Right lobe of liver (tissue), 6 donors: ENCODE results near the gene ZBTB3. TPM values are rescaled to one million over a fixed set of nuclear protein-coding genes. Genes with fewer than 3 reads are reported as not detected.

Experiments
- ATAC-seq, 4 donors: fragments of 200-7000 bp; cut with Tn5 transposase; one replicate each; pipeline ENCODE4 v1.9.1; 2020; ENCODE audit warnings: mild to moderate bottlenecking in 4 of 4, moderate library complexity in 4 of 4
- DNase-seq, 3 donors: peaks; one replicate each; pipeline ENCODE4 v3.0.0-alpha.2; 2020
- H3K27ac ChIP-seq, 3 donors: fragments of 200-600 bp; one replicate each; pipeline ENCODE4 v1.8.0; 2022
- H3K27me3 ChIP-seq, 2 donors: fragments of 200-600 bp; one replicate each; pipeline ENCODE4 v1.8.0; 2022
- H3K36me3 ChIP-seq, 4 donors: fragments of 200-600 bp; sonication (generic) in 1 of 4; one replicate each; pipeline versions ENCODE4 v1.5.1 to v1.8.0; 2017 to 2022; ENCODE audit warnings: control low read depth in 1 of 4
- H3K4me1 ChIP-seq, 4 donors: fragments of 200-600 bp; sonication (generic) in 1 of 4; one replicate each; pipeline versions ENCODE4 v1.5.1 to v1.8.0; 2017 to 2022; ENCODE audit warnings: control low read depth in 1 of 4
- H3K4me3 ChIP-seq, 3 donors: fragments of 200-600 bp; one replicate each; pipeline ENCODE4 v1.8.0; 2022
- H3K9me3 ChIP-seq, 4 donors: fragments of 200-600 bp; sonication (generic) in 1 of 4; one replicate each; pipeline versions ENCODE4 v1.5.1 to v1.8.0; 2017 to 2022; ENCODE audit warnings: control low read depth in 1 of 4
- POLR2A ChIP-seq: fragments of 450-650 bp; IDR thresholded peaks from one replicate; pipeline ENCODE4 v1.6.1; 2017; ENCODE audit warnings: antibody characterized with exemption, mild to moderate bottlenecking
- WGBS: methylation state at CpG from one replicate; pipeline ENCODE4 v1.1.6; 2018; ENCODE audit warnings: low coverage, low lambda C conversion rate; ENCODE audit not compliant: insufficient coverage; ENCODE audit errors: missing lambda C conversion rate; 5-methylcytosine and 5-hydroxymethylcytosine counted together
- intact Hi-C, 2 donors: fragments of 100-400 bp; cut with DNase I; formaldehyde crosslinking; loops; one replicate each; pipeline versions ENCODE4 v1.11.2 to v1.14.1; 2022
- total RNA-seq, 6 experiments: library from RNA; depleted of rRNA in 2 of 6; stranded (reverse); fragments of >200 nt in 2 of 6; fragmentation: NEBNext Ultra II Directional in 3 of 6; extraction: Animal tissue kit (Norgen Biotek cat#: 25700) in 3 of 6; gene quantifications; one replicate each; pipeline versions ENCODE4 v1.1.0 to v1.2.4, GENCODE V29; 2016 to 2023
- TF ChIP-seq, protein P1 (sequence below), 4 donors: fragments of 200-600 bp in 3 of 4; fragments of 450-650 bp in 1 of 4; IDR thresholded peaks; one replicate each; pipeline versions ENCODE4 v1.5.1 to v1.8.0; 2016 to 2022; ENCODE audit warnings: antibody characterized with exemption in 4 of 4, mild to moderate bottlenecking in 2 of 4
- donor health status: DM: no; HTN: yes; CAD: no.
- donor health status: DM: no; HTN: no; CAD: no.
- donor health status: DM: no; HTN: no; CAD: no.
- donor health status: DM: no; HTN: yes; CAD: no.
- donor health status: DM: no; HTN: yes; CAD: no.

The ZBTB3 gene
- total RNA-seq, 6 experiments from 2014 or later: 3.4 to 7.1 (median 4.7) TPM

DNA sequence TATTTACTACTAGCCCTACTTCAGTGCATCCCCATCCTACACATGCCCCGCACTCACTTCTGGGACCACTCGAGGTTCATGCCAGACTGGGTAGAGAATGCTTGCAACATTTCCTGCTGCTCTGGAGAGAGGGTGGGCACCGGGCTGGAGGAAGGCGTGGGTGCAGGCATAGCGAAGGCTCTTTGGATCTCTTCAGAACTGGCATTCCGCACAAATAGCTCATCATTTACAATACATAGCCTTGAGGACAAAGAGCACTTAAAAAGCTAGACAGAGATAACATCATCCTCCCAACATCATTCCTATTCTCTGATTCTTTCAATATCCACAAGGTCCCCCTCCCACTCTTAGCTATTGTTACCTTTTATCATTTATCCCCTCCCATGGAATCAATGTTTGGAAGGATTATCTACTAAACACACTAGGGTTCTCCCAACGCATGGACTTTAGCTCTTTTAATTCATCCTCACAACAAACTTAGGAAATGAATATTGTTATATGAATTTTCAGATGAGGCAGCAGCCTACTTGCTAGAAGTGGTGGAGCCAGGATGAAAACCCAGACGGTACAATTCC, 40.3 kb upstream of the ZBTB3 start:
- DNase-seq: no peak
- H3K9me3 ChIP-seq: no peaks in the 10 kb centered on the region
- H3K4me1 ChIP-seq: peaks cover 0 to 17% (median 7%) of the 10 kb centered on the region in 4 donors
- no peaks in the 10 kb centered on the region for H3K27me3 ChIP-seq
- peaks cover 12 to 77% (median 38%) of the 10 kb centered on the region in 4 donors for H3K36me3 ChIP-seq
- no peak overlapping the region for H3K4me3 ChIP-seq
- no peak overlapping the region for H3K27ac ChIP-seq
- WGBS: 91% methylated on average over 8 of the region's 8 CpGs
- TF ChIP-seq POLR2A: no peak
- TF ChIP-seq, protein P1, sequence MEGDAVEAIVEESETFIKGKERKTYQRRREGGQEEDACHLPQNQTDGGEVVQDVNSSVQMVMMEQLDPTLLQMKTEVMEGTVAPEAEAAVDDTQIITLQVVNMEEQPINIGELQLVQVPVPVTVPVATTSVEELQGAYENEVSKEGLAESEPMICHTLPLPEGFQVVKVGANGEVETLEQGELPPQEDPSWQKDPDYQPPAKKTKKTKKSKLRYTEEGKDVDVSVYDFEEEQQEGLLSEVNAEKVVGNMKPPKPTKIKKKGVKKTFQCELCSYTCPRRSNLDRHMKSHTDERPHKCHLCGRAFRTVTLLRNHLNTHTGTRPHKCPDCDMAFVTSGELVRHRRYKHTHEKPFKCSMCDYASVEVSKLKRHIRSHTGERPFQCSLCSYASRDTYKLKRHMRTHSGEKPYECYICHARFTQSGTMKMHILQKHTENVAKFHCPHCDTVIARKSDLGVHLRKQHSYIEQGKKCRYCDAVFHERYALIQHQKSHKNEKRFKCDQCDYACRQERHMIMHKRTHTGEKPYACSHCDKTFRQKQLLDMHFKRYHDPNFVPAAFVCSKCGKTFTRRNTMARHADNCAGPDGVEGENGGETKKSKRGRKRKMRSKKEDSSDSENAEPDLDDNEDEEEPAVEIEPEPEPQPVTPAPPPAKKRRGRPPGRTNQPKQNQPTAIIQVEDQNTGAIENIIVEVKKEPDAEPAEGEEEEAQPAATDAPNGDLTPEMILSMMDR (IDR thresholded peaks at IDR 0.05): no peak
- no peak for ATAC-seq
- intact Hi-C loops: no loop called here

DNA sequence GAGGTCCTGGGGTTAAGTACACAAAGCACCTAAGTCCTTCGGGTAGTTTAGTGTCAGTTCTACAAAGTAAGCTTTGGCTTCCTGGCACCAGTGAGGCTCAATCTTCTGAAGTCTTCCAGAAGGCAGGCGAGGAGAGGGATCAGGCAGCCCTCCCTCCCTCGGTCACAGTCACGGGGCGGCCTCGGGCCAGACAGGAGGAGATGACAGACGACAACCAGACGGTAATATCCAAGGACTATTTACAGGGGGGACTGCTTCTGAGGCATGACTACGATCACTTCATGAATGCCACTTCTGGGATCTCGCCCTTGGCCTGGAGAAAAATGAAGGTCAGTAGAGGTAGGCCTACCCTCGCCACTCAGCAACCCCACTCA, 38.2 kb upstream of the ZBTB3 start:
- DNase-seq: no peak
- TF ChIP-seq, protein P1 (IDR thresholded peaks at IDR 0.05): no peak
- no peak for TF ChIP-seq POLR2A
- peak overlapping the region in 2 of 3 donors; percentile 73 to 89 for H3K4me3 ChIP-seq
- ATAC-seq: peak in 2 of 4 donors; percentile 0 to 1
- H3K9me3 ChIP-seq: no peaks in the 10 kb centered on the region
- peaks cover 0 to 26% (median 7%) of the 10 kb centered on the region in 4 donors for H3K4me1 ChIP-seq
- 58% methylated on average over 4 of the region's 11 CpGs for WGBS
- H3K27me3 ChIP-seq: no peaks in the 10 kb centered on the region
- H3K27ac ChIP-seq: peak overlapping the region in 2 of 3 donors; percentile 20 to 65
- intact Hi-C loops: no loop called here
- H3K36me3 ChIP-seq: peaks cover 7 to 59% (median 27%) of the 10 kb centered on the region in 4 donors

DNA sequence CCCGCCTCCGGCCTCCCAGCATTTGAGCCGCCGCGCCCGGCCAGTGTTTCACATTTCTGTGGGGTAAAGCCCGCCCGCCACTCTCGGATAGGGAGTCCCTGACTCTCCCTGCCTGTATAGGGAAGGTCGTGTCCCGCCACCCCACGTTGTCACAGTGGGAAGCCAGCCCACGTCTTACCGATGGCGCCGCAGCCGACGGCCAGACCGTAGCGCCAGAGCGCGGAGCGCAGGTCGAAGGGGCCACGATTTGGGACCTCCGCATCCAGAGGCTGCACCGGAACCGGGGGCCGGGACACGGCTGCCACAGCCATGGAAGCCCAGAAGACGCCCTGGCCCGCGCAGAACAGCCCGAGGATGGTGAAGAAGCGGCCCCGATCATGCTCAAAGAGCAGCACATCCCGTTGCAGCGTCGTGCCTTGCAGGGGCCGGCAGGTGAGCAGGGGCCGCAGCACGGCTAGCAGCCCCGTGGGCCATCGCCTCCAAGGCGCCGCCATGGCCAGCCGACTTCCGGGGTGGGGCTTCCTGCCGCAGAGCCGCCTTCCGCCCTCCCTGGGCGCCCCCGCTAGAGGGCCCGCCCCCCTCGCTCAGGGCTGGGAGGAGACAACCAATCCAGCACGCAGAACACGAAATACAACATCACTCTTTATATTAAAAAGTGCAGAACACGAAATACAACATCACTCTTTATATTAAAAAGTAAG, 37.7 kb upstream of the ZBTB3 start, which contains the start of gene TMEM223:
TMEM223 (minus strand) TSS at position 506 of the 701 bp plus-strand sequence; CDS start at position 494, 12 bp downstream.
- Histone ChIP-seq H3K36me3 (peaks cover 5 to 54% (median 24%) of the 10 kb centered on the region in 4 donors), H3K27ac (peak within 1 kb of the TSS; percentile 39 to 88 (median 65)), H3K9me3 (no peaks in the 10 kb centered on the region), H3K4me1 (peaks cover 0 to 26% (median 7%) of the 10 kb centered on the region in 4 donors), H3K4me3 (peak within 1 kb of the TSS; percentile 73 to 93 (median 89)), H3K27me3 (no peaks in the 10 kb centered on the region)
- TF ChIP-seq, protein P1 (IDR thresholded peaks at IDR 0.05): peak; percentile 14 to 41 (median 28)
- peak; percentile 78 for TF ChIP-seq POLR2A
- DNase-seq (peak; percentile 91 to 93 (median 92)), ATAC-seq (peak; percentile 86 to 91 (median 86))
- intact Hi-C loops: no loop called here
- WGBS: 0% methylated on average over 15 of the region's 58 CpGs

DNA sequence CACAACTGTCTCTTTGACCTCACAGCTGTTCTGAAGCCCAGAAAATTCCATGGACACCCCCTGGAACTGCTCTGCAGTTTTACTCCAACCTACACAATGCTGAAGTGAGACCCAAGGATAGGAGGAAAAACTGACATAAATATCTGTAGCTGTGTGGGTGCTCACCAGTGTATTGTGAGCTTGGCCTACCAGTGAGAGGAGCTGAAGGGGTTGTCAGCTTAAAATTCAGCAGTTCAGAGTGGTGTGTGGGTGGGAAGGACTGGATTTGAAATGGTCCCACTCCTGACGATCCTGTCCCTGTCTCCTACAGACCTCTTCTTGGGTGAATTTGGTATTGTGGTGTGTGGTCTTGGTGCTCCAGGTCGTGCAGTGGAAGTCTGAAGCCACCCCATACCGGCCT, 35.6 kb upstream of the ZBTB3 start:
- Histone ChIP-seq H3K9me3 (no peaks in the 10 kb centered on the region), H3K36me3 (peaks cover 2 to 33% (median 13%) of the 10 kb centered on the region in 4 donors), H3K4me3 (no peak overlapping the region), H3K4me1 (peaks cover 0 to 34% (median 11%) of the 10 kb centered on the region in 4 donors), H3K27me3 (no peaks in the 10 kb centered on the region), H3K27ac (no peak overlapping the region)
- intact Hi-C loops: loop anchor here in 1 of 2 donors (10.0 kb wide), 1 partner anchor 65 kb away; no protein-coding TSS in a partner anchor
- no CpG with 5 or more reads among the region's 3 CpGs for WGBS
- no peak for DNase-seq
- ATAC-seq: no peak
- no peak for TF ChIP-seq POLR2A
- TF ChIP-seq, protein P1 (IDR thresholded peaks at IDR 0.05): no peak
